Coronary artery (tissue), 2 donors: ENCODE data around the gene ZMYND11.

Experiments used
- DNase-seq: peaks from one replicate; pipeline ENCODE4 v3.0.0-alpha.2; 2017; ENCODE audit warnings: low spot score
- H3K27ac ChIP-seq, 2 donors: fragments of 200-600 bp; sonication (generic); one replicate each; pipeline ENCODE4 v1.5.1; 2016 to 2019
- H3K4me3 ChIP-seq: fragments of 200-600 bp; sonication (generic); 2 replicates; pipeline ENCODE4 v1.5.1; 2016; ENCODE audit warnings: mild to moderate bottlenecking, moderate library complexity
- TF ChIP-seq, protein P1 (sequence below): fragments of 200-600 bp; sonication (generic); IDR thresholded peaks from one replicate; pipeline ENCODE4 v1.5.1; 2019; ENCODE audit warnings: antibody characterized with exemption

ZMYND11 gene

DNA sequence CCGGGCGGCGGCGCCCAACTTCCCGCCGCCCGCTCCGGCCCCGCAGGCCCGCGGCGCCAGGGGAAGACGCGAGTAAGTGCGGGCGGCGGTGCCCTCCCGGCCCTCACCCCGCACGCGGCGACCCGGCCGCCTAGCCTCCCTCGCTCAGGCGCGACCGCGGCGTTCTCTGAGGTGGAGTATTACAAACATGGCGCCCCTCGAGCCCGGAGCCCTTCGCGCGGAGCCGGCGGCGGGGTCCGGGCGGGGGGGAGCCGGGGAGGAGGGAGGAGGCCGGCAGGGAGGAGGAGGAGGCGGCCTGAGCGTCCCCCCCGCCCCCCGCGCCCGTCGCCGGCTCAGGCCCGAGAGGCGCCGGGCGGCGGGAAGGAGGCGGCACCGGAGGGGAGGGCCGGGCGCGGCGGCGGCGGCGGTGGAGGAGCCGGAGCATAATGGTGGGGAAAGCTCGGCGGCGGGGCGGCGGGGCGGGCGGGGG lies at the start of gene ZMYND11:
Gene ZMYND11 (plus strand): TSS at position 324 of the 469 bp plus-strand sequence. CDS start 44,558 bp downstream, outside the sequence.
- peak; percentile 85 for DNase-seq
- Histone ChIP-seq H3K27ac (peak within 1 kb of the TSS; percentile 92 to 97), H3K4me3 (peak within 1 kb of the TSS; percentile 94)

DNA sequence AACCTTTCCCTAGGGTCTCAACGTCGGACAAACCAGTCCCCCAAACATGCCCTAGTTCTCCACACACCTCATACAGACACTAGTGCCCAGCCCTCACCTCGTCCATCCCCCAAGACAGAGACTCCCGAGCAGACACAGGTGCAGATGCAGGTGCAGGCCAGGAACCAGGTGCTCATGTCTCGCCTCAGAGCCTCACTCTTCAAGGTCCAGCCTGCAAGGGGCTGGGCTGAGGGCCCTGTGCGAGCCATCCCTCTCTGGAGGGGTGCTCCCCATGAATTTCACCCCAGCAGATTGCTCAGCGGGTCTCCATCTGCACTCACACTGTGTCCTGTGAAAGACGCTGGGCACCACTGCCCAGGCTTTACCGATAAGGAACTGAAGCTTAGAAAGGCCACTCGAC lies 49.2 kb upstream of the ZMYND11 start:
- H3K4me3 ChIP-seq = no peak overlapping the region
- H3K27ac ChIP-seq = no peak overlapping the region
- TF ChIP-seq, protein P1, sequence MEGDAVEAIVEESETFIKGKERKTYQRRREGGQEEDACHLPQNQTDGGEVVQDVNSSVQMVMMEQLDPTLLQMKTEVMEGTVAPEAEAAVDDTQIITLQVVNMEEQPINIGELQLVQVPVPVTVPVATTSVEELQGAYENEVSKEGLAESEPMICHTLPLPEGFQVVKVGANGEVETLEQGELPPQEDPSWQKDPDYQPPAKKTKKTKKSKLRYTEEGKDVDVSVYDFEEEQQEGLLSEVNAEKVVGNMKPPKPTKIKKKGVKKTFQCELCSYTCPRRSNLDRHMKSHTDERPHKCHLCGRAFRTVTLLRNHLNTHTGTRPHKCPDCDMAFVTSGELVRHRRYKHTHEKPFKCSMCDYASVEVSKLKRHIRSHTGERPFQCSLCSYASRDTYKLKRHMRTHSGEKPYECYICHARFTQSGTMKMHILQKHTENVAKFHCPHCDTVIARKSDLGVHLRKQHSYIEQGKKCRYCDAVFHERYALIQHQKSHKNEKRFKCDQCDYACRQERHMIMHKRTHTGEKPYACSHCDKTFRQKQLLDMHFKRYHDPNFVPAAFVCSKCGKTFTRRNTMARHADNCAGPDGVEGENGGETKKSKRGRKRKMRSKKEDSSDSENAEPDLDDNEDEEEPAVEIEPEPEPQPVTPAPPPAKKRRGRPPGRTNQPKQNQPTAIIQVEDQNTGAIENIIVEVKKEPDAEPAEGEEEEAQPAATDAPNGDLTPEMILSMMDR = no peak
- DNase-seq = no peak

More for the DNA sequence above, at the start of gene ZMYND11:
- TF ChIP-seq, protein P1 = no peak

DNA sequence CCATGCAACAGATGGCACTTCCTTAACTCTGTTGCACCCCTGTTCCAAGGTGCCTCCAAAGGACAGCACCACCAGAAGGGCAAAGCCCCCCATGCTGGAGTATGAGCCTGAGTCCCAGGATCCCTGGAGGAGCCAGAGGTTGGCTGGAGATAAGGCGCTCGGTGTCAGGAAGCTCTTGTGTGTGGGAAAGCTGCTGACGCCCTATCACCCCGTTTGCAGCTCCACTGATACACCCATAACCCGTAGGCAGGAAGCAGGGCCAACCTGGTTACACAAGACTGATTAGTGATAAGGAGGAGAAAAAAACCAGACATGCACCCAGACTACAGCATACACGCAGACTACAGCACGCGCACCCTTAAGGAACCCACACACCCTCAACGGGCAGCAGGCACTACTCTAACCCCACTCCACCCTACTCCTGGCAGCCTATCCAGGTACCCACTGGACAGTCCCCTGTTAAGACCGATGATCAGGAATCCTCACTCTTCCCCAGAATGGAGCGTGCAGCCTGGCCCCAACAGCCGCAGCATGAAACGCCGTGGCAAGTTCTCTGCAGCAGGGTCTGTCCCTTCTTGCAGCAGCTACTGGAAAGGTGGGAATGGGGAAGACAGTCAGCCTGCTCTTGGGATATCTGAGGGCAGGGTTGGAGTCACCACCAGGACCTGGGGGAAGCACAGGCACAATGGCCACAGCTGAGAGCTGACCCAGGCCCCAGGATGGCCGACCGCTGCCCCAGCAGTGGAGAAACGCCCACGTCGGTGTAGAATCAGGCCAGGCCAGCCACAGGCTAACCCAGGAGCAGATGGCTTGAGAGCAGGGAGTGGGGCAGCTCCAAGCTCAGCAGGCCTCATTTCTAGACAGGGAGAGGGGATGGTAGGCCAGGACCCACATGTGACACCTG lies 47.8 kb upstream of the ZMYND11 start:
- no peak for DNase-seq
- Histone ChIP-seq H3K27ac (no peak overlapping the region), H3K4me3 (no peak overlapping the region)
- TF ChIP-seq, protein P1 = no peak

DNA sequence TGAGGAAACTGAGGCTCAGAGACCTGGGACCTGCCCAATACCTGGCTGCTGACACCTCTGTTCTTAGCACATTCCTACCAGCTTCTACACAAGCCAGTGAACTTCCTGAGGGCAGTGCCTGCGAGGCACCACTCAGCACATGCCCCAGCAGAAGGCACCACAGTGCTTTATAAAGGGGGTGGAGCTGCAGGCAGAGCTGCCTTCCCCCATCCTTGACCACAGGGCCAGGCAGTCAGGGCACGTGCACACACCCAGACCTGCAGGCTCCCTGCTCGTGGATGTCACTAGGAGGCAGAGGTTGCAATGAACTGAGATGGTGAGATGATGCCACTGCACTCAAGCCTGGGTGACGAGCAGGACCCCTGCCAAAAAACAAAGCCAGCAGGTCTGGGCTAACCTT lies 47.0 kb upstream of the ZMYND11 start:
- no peak overlapping the region for H3K4me3 ChIP-seq
- no peak overlapping the region for H3K27ac ChIP-seq
- TF ChIP-seq, protein P1 = no peak
- DNase-seq = no peak

DNA sequence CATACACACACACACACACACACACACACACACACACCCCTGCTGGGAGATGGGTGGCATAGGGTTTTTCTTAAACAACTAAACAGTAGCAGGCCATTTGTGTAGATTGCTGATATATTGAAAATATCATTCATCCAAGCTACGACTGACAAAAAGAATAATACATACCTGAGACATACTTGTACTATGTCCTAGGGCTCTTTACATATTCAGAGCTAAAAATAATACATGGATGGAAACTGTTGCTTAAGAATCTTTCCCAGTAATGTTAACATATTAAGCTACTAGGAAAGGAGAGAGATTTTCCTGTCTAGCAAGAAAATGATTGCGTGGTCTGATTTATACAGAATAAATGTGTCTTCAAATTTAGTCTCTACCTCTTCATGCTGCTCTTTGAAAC lies 46.0 kb upstream of the ZMYND11 start:
- Histone ChIP-seq H3K27ac (no peak overlapping the region), H3K4me3 (no peak overlapping the region)
- no peak for DNase-seq
- TF ChIP-seq, protein P1 = no peak

DNA sequence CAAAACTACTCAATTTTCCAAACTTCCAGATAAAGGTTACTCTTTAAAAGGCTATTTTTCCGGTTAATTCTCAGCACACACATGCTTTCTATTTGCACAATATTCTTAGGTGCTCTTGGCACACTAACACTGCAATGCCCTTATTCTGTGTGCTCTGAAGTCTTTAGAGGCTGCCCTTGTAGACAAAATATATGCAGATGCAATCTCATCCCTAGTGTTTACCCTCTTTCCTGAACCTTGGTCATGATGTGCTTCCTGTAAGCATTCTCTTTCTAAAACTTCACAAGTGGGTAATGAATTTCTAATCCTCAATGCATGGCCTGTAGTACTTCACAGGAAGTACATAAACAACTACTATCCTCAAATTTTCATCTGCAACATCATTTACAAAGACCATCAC lies 45.1 kb upstream of the ZMYND11 start:
- no peak for DNase-seq
- Histone ChIP-seq H3K27ac (no peak overlapping the region), H3K4me3 (no peak overlapping the region)
- TF ChIP-seq, protein P1 = no peak

DNA sequence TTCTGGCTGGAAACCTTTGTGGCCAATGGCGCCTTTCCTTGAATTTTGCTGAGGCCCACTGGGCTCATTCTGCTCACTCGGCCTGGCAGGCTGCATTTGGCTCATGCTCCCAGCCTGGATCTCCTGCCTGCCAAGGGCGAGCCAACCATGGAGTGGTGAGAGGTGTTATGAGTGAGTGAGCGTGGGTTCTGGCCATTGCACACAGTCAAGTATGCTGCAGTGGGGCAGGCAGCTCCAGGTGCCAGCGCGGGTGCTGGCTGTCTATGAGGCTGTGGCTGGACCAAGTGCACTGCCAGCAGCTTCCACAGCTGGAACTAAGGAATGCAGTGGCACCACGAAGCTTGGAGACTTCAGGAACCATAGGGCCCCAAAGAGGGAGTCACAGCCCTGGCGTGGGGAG lies 43.9 kb upstream of the ZMYND11 start:
- no peak for DNase-seq
- Histone ChIP-seq H3K4me3 (no peak overlapping the region), H3K27ac (no peak overlapping the region)
- TF ChIP-seq, protein P1 = no peak
